Duodenal mucosa (tissue), 2 donors: ENCODE data around the gene POFUT2.
A peak's percentile ranks its signal among the peaks of the same experiment; 100 is the strongest.
"Not testable (repeated sequence)": the region's sequence is repeated elsewhere in the genome, so short reads cannot be mapped to it uniquely, and the experiment has no call there.

ENCODE experiments used
- H3K27ac ChIP-seq: one replicate; pipeline ENCODE4 v1.7.0; 2013; ENCODE audit warnings: low read depth, low read length
- H3K27me3 ChIP-seq, 2 donors: one replicate each; pipeline ENCODE4 v1.7.0; 2013; ENCODE audit warnings: low read length in 2 of 2, control low read depth in 1 of 2; ENCODE audit not compliant: insufficient read depth in 2 of 2, control insufficient read depth in 1 of 2
- H3K36me3 ChIP-seq, 2 donors: one replicate each; pipeline ENCODE4 v1.7.0; 2013; ENCODE audit warnings: low read length in 2 of 2, control low read depth in 1 of 2; ENCODE audit not compliant: insufficient read depth in 2 of 2, control insufficient read depth in 1 of 2
- H3K4me1 ChIP-seq, 2 donors: one replicate each; pipeline ENCODE4 v1.7.0; 2013; ENCODE audit warnings: low read length in 2 of 2, control low read depth in 1 of 2; ENCODE audit not compliant: insufficient read depth in 2 of 2, control insufficient read depth in 1 of 2
- H3K4me3 ChIP-seq, 2 donors: one replicate each; pipeline ENCODE4 v1.7.0; 2013; ENCODE audit warnings: low read length in 2 of 2, low read depth in 1 of 2
- H3K9ac ChIP-seq, 2 donors: one replicate each; pipeline ENCODE4 v1.7.0; 2013; ENCODE audit warnings: low read length in 2 of 2, low read depth in 1 of 2
- H3K9me3 ChIP-seq, 2 donors: one replicate each; pipeline ENCODE4 v1.7.0; 2013; ENCODE audit warnings: low read length in 2 of 2, control low read depth in 1 of 2; ENCODE audit not compliant: control insufficient read depth in 1 of 2

The POFUT2 gene

DNA sequence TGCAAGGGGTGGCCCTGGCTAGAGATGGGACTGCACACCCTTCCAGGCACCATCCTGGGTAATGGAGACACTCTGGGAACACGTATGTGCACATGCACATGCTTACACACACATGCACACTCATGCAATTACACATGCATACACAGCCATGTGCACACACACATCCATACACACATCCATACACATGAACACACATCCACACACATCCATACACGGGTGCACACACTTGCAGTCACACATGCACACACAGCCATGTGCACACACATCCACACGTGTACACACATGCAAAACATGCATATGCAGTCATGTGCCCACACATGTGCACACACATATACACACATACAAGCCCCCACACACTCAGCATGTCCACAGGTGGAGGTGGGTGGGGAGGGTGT lies 22.3 kb upstream of the POFUT2 start:
- H3K4me3 ChIP-seq, result no peak overlapping the region
- H3K36me3 ChIP-seq, result no peaks in the 10 kb centered on the region
- H3K4me1 ChIP-seq, result peaks cover 19 to 25% of the 10 kb centered on the region in 2 donors
- no peak overlapping the region for H3K9ac ChIP-seq
- no peaks in the 10 kb centered on the region for H3K9me3 ChIP-seq
- no peaks in the 10 kb centered on the region for H3K27me3 ChIP-seq
- H3K27ac ChIP-seq, result no peak overlapping the region

DNA sequence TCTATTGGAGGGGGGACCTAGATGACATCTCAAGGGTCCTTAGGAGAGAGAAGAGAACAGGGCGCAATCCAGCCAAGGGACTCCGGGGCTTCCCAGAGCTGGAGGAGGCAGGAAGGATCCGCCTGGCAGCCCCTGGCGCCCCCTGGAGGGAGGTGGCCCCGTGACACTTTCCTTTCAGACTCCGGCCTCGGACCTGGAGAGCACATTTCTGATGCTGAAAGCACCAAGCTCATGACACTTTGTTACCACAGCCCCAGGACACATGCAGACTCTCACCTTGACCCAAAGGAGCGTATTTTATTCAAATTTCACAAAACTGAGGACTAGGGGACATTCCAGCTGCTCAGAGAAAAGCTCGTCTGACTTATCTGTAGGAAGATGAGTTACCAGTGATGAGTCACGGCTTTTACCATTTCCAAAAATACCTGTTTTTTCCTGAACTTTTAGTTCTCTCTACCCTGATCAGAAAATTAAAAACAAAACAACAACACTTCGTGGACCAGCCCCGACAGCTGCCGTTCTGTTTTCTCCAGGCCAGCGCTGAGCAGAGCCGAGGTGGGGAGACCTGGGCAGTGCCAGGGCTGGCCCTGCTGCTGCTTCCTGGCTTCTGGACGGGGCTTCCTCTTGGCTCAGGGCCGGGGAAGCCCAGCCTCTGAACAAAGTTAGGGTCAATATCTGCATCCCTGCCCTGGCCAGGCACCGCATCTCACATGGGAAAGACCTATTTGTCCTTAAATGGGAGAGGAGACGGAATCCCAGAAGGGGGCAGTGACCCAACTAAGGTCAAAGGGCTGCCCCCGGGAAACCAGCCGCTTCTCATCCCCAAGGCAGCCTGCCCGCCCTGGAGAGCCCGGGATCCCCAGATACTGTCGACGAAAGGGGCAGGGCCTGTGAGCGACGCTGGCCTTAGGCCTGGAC lies 21.6 kb upstream of the POFUT2 start:
- Histone ChIP-seq H3K27me3 (no peaks in the 10 kb centered on the region), H3K36me3 (no peaks in the 10 kb centered on the region), H3K9ac (peak overlapping the region in 1 of 2 donors; percentile 40), H3K4me1 (peaks cover 19 to 25% of the 10 kb centered on the region in 2 donors), H3K27ac (peak overlapping the region; percentile 58), H3K4me3 (peak overlapping the region in 1 of 2 donors; percentile 17), H3K9me3 (no peaks in the 10 kb centered on the region)

- Histone ChIP-seq H3K9me3 (no peaks in the 10 kb centered on the region), H3K4me3 (peak overlapping the region; percentile 13 to 17), H3K36me3 (no peaks in the 10 kb centered on the region), H3K27me3 (no peaks in the 10 kb centered on the region), H3K9ac (peak overlapping the region; percentile 6 to 40), H3K4me1 (peaks cover 19 to 25% of the 10 kb centered on the region in 2 donors), H3K27ac (peak overlapping the region; percentile 58)
Measured at GRCh38 chr21:45308194-45309068, 20.7 kb upstream of the POFUT2 start.

GRCh38 chr21:45307597-45308158 lies 20.0 kb upstream of the POFUT2 start:
- H3K27ac ChIP-seq, H3K27me3 ChIP-seq, H3K36me3 ChIP-seq, H3K9me3 ChIP-seq, H3K9ac ChIP-seq, H3K4me3 ChIP-seq: not testable (repeated sequence)
- peaks cover 19 to 30% of the 10 kb centered on the region in 2 donors for H3K4me1 ChIP-seq

DNA sequence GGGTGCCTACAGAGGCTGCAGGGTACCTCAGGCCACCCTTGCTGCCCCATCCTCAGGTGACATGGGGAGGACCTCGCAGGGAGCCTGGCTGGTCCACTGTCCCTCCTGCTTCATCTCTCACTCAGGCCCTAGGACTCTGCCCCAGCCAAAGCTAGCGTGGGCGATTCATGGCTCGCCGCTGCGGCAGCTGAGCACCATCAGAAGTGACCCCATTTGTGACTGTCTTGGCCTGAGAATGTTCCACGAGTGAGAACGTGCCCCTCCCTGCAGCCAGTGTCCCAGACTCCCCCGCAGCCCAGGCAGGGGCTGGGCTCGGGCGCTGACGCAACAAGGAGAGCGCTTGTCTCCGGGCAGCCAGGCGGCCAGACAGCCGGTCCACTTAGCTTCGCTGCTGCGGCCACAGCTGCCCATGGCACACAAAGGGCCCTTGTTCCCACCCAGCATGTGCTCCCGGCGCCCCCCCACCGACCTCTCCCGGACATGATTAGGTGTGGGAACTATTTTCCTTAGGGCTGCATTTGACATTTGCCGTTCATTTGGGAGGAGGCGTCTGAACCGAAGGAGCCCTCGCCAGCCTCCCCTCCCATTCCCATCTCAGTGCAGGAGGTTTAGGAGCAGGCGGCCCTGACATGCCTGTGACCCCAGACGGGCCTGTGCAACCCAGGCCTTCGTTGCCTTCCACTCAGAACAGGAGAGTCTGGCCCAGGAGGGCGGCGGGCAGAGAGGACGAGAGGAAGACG lies 19.3 kb upstream of the POFUT2 start:
- Histone ChIP-seq H3K36me3 (no peaks in the 10 kb centered on the region), H3K9me3 (no peaks in the 10 kb centered on the region), H3K4me3 (no peak overlapping the region), H3K27ac (peak overlapping the region; percentile 83), H3K4me1 (peaks cover 19 to 36% of the 10 kb centered on the region in 2 donors), H3K9ac (no peak overlapping the region), H3K27me3 (no peaks in the 10 kb centered on the region)

DNA sequence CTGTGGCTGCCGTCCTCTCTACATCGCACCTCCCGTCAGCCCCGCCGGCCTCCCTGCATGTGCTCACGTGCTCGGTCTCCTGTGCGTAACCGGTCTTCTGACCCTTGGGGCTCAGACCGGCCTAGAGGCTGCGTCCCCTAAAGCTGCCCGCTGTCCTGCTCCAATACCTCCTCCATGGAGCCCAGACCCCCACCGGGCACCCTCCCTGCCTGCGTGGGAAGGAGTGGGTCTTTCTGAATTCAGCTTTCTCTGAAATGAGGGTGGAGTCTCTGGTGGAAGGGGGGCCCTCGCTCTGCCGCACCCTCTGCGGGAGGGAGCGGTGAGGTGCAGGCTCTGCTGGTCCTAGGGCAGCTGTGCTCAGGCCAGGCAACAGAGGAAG lies 18.7 kb upstream of the POFUT2 start:
- H3K9me3 ChIP-seq, result no peaks in the 10 kb centered on the region
- no peaks in the 10 kb centered on the region for H3K36me3 ChIP-seq
- H3K9ac ChIP-seq, result no peak overlapping the region
- H3K4me1 ChIP-seq, result peaks cover 19 to 42% of the 10 kb centered on the region in 2 donors
- no peak overlapping the region for H3K4me3 ChIP-seq
- H3K27me3 ChIP-seq, result no peaks in the 10 kb centered on the region
- peak overlapping the region; percentile 83 for H3K27ac ChIP-seq

GRCh38 chr21:45305836-45306235 lies 18.1 kb upstream of the POFUT2 start:
- no peaks in the 10 kb centered on the region for H3K27me3 ChIP-seq
- H3K9me3 ChIP-seq, result no peaks in the 10 kb centered on the region
- H3K36me3 ChIP-seq, result no peaks in the 10 kb centered on the region
- peaks cover 19 to 43% of the 10 kb centered on the region in 2 donors for H3K4me1 ChIP-seq
- H3K4me3 ChIP-seq, result no peak overlapping the region
- no peak overlapping the region for H3K27ac ChIP-seq
- no peak overlapping the region for H3K9ac ChIP-seq

DNA sequence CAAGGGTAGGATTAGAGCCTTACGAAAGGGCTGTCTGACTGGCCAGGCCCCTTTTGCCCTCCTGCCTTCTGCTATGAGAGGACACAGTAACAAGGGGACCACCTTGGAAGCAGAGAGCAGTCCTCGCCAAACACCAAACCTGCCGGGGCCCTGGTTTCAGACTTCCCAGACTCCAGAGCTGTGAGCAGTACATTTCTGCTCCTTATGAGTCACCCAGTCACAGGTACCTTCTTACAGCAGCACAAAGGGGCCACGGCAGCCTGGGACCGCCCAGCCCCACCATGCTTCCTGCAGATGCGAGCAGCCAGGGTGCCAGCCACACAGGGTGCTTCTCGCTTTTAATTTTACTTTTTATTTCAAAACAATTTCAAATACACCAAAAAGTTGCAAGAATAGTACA lies 17.2 kb upstream of the POFUT2 start:
- H3K9ac ChIP-seq, result no peak overlapping the region
- H3K36me3 ChIP-seq, result no peaks in the 10 kb centered on the region
- no peaks in the 10 kb centered on the region for H3K9me3 ChIP-seq
- no peak overlapping the region for H3K27ac ChIP-seq
- H3K27me3 ChIP-seq, result no peaks in the 10 kb centered on the region
- H3K4me3 ChIP-seq, result no peak overlapping the region
- peaks cover 19 to 40% of the 10 kb centered on the region in 2 donors for H3K4me1 ChIP-seq

DNA sequence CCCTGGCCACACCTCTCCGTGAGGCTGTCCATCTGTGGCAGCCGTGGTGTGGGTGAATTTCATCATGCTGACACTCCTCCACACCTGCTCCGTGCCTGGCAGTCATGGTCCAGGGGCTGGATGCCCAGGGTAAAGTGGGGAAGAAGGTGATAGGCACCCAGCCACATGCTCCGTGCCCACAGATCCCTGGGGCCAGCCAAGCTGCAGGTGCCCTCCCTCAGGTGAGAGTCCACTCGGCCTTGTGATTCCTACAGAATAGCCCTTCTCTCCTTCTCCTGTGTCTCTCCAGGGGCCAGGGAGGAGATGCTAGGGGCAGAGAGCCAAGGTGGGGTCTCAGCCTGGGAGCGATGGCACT lies 16.8 kb upstream of the POFUT2 start:
- Histone ChIP-seq H3K27ac (no peak overlapping the region), H3K36me3 (no peaks in the 10 kb centered on the region), H3K4me1 (peaks cover 19 to 38% of the 10 kb centered on the region in 2 donors), H3K4me3 (no peak overlapping the region), H3K27me3 (no peaks in the 10 kb centered on the region), H3K9ac (no peak overlapping the region), H3K9me3 (no peaks in the 10 kb centered on the region)
